ENCODE results near the gene NUDT22.

The NUDT22 gene

GRCh38 chr11:64255135-64256128, 29.4 kb downstream of the NUDT22 start:
- Histone ChIP-seq H3K27me3 (no peaks in the 10 kb centered on the region), H3K36me3 (peaks cover 16 to 64% (median 55%) of the 10 kb centered on the region in 3 donors), H3K27ac (no peak overlapping the region), H3K9me3 (no peaks in the 10 kb centered on the region), H3K4me1 (peaks cover 0 to 34% (median 30%) of the 10 kb centered on the region in 4 donors), H3K4me3 (no peak overlapping the region)
- DNase-seq: no peak
- intact Hi-C loops (cut with DNase I; ENCODE audit: low total_unique reads): no loop called here
- TF ChIP-seq CTCF (IDR thresholded peaks at IDR 0.05): no peak

DNA sequence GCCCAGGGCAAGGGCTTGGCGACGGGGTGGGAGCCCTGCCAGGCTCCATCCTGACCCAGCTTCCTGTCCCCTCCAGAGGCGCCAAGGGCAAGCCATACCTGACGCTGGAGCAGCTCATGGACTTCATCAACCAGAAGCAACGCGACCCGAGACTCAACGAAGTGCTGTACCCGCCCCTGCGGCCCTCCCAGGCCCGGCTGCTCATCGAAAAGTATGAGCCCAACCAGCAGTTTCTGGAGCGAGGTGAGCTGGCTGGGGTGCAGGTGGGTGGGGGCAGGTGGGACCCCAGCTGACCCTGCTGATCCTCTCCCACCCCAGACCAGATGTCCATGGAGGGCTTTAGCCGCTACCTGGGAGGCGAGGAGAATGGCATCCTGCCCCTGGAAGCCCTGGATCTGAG, 30.2 kb downstream of the NUDT22 start:
- Histone ChIP-seq H3K4me1 (peaks cover 0 to 26% (median 23%) of the 10 kb centered on the region in 4 donors), H3K36me3 (peaks cover 16 to 71% (median 55%) of the 10 kb centered on the region in 3 donors), H3K4me3 (no peak overlapping the region), H3K9me3 (no peaks in the 10 kb centered on the region), H3K27me3 (no peaks in the 10 kb centered on the region), H3K27ac (no peak overlapping the region)
- DNase-seq: no peak
- intact Hi-C loops (cut with DNase I; ENCODE audit: low total_unique reads): no loop called here
- TF ChIP-seq CTCF (IDR thresholded peaks at IDR 0.05): no peak

DNA sequence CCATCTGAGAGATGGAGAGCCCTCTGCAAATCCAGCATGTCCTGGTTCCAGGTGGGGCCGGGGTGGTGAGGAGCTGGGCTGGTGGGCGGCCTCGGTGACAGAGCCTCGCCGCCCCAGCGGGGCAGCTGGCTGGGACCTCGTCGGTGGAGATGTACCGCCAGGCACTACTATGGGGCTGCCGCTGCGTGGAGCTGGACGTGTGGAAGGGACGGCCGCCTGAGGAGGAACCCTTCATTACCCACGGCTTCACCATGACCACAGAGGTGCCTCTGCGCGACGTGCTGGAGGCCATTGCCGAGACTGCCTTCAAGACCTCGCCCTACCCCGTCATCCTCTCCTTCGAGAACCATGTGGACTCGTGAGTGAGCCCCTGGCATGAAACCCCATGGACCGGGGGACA, 32.3 kb downstream of the NUDT22 start:
- DNase-seq: no peak
- no peaks in the 10 kb centered on the region for H3K9me3 ChIP-seq

GRCh38 chr11:64258946-64259532, 33.0 kb downstream of the NUDT22 start:
- TF ChIP-seq CTCF (IDR thresholded peaks at IDR 0.05): no peak
- Histone ChIP-seq H3K27me3 (no peaks in the 10 kb centered on the region), H3K27ac (no peak overlapping the region), H3K36me3 (peaks cover 20 to 99% (median 77%) of the 10 kb centered on the region in 3 donors), H3K4me3 (no peak overlapping the region), H3K4me1 (peaks cover 0 to 2% (median under 1%) of the 10 kb centered on the region in 4 donors), H3K9me3 (no peaks in the 10 kb centered on the region)
- no peak for DNase-seq
- intact Hi-C loops (cut with DNase I; ENCODE audit: low total_unique reads): no loop called here

More for the DNA sequence above, 32.3 kb downstream of the NUDT22 start:
- TF ChIP-seq CTCF (IDR thresholded peaks at IDR 0.05): no peak
- peaks cover 0 to 8% (median 5%) of the 10 kb centered on the region in 4 donors for H3K4me1 ChIP-seq
- no peak overlapping the region for H3K27ac ChIP-seq
- intact Hi-C loops (cut with DNase I; ENCODE audit: low total_unique reads): no loop called here
- peaks cover 16 to 92% (median 70%) of the 10 kb centered on the region in 3 donors for H3K36me3 ChIP-seq
- no peak overlapping the region for H3K4me3 ChIP-seq
- no peaks in the 10 kb centered on the region for H3K27me3 ChIP-seq

- Histone ChIP-seq H3K27ac (no peak overlapping the region), H3K4me1 (no peaks in the 10 kb centered on the region), H3K9me3 (no peaks in the 10 kb centered on the region), H3K4me3 (no peak overlapping the region), H3K36me3 (peaks cover 20 to 99% (median 80%) of the 10 kb centered on the region in 3 donors), H3K27me3 (no peaks in the 10 kb centered on the region)
- intact Hi-C loops (cut with DNase I; ENCODE audit: low total_unique reads): no loop called here
- no peak for DNase-seq
- TF ChIP-seq CTCF (IDR thresholded peaks at IDR 0.05): no peak
These were observed 33.5 kb downstream of the NUDT22 start for GRCh38 chr11:64259533-64260067.

Data from tibial artery (tissue), 4 donors.